Globus pallidus (tissue), 1 donor: ENCODE measurements around the gene ZNF784.

ENCODE experiments used
- DNase-seq: peaks from one replicate; pipeline ENCODE4 v3.0.0-alpha.2; 2015; ENCODE audit warnings: low spot score

ZNF784 gene

GRCh38 chr19:55643003-55643886 is 18.9 kb upstream of the ZNF784 start, which contains the start of gene ZNF581:
ZNF581 (plus strand) TSS chr19:55643649; CDS start chr19:55644572, 923 bp downstream.
- DNase-seq, result peak; percentile 58

GRCh38 chr19:55642153-55643002 is 18.0 kb upstream of the ZNF784 start:
- DNase-seq, result no peak

DNA sequence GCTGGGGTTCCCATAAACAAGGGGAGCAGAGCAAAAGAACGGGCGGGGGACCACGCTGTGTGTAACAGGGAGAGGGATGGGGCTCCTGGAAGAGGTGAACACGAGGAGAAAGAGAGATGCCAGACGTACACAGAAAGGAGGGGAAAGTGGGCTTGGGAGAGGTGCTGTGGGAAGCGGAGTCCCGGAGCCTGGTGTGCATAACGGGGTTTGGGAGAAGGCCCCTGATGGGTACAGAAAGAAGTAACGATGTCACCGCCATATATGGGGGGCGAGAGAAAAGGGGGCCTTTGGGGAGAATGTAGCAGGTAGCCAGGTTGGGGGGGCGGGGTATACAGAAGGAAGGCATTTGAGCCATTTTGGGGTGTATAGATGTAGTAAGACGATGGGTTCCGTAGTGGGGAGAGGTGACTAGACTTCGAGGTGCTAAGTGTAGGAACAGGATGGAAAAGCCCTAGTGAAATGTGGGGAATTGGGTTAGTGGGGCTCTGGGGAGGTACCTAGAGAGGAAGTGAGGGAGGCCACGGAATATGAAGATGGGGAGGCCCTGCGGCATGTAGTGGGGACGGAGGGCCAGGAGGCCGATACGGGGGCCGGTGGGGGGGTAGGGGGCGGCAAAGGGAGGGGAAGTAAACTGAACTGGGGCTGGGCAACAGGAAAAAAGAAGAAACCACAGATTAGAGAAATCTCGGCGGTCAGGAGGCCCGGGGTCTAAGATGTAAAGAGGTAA is 17.2 kb upstream of the ZNF784 start:
- no peak for DNase-seq

DNA sequence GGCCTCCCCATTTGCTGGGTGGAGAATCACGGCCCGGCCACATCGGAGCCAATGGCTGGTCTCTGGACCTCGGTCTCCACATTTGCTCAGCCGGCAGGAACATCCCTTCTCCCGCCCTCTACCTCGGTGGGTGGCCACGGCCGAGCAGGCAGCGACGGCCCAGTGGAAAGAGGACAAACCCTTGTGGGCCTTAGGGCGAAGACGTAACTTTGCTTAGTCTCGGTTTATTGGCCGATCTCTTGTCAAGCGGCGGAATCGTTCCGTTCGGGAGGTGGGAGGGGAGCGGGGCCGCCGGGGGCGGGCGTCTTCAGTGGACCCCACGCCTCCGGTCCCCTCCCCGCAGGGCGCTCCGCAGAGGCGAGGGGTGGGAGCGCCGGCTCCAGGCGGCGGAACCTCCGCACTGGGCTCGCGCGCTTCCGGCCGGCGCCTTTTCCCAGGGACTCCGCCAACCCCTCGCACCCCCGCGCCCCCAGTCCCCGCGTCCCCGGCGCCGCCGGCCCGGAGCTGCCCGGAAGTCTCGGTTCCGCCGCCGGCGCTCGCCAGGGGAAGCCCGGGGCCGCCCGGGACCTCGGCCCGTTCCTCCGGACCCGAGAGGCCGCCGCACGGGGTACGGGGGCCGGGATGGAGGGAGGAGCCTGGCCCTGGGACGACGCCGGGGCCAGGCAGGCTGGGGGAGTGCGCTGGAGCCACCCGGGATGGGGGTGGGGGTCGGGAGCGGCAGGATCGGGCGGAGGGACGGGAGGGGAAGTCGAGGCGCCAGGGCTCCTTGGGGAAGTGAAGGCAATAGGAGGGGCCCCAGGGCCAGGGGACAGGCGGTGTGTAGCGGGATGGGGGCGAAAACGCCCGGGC is 16.4 kb upstream of the ZNF784 start, which contains the start of gene ZNF580:
Gene ZNF580, plus strand, starts transcription at position 426 of the 849 bp plus-strand sequence. CDS start 1,507 bp downstream, outside the sequence.
- peak; percentile 48 for DNase-seq

DNA sequence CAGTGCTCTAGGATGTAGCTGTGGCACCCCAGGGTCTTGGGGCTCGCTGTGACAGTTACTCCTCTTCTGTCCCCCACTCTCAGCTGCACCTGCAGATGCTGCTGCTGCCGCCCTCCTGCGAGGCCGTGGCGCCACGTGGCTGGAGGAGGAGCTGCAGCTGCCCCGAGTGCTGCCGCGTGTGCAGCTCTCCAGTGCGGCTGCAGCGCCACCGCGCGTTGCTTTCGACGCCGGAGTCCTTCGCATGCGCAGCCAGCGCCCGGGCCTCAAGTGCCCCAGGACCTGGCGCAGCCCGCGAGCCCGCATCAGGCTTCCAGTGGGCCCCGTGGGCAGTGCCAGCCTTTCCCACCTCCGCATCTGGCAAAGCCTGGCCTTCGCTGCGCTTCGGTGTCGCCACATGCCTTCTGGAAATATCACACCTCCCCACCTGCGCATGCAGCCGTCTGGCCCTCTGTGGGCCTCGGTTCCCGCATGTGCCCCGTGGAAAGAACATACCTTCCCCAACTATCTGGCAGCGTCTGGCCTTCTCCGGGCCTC is 15.7 kb upstream of the ZNF784 start:
- DNase-seq, result peak; percentile 46

DNA sequence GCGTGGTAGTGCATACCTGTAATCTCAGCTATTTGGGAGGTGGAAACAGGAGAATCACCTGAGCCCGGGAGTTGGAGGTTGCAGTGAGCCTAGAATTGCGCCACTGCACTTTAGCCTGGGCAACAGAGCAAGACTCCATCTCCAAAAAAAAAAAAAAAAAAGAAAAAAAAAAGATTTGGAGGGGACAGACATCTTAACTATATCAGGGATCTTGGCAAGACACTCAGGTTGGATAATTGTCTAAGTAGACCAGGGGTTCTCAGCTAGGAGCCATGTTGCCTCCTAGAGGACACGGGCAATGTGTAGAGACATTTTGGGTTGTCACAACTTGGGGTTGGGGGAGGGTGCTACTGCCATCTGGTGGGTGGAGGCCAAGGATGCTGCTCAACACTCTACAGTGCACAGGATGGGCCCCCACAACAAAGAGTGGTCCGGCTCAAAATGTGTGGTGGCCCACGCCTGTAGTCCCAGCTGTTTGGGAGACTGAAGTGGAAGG is 14.5 kb upstream of the ZNF784 start:
- no peak for DNase-seq

DNA sequence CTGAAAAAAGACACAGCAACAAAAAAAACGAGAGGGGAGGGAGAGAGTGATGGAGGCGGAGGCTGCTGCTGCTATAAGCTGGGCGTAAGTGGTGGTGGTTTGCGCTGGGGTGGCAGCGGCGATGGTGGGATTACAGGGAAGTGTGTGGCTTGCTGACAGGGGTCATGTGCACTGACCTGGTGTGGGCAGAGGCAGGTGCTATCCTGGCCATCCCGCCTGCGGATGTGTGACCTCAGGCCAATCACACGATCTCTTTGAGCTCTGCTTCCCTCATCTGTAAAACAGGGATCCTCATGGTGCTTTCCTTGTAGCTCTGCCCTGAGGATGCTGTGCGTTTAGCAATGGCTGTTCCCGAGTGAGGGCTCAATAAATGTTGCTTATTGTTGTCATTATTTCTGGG is 13.2 kb upstream of the ZNF784 start:
- DNase-seq, result no peak

DNA sequence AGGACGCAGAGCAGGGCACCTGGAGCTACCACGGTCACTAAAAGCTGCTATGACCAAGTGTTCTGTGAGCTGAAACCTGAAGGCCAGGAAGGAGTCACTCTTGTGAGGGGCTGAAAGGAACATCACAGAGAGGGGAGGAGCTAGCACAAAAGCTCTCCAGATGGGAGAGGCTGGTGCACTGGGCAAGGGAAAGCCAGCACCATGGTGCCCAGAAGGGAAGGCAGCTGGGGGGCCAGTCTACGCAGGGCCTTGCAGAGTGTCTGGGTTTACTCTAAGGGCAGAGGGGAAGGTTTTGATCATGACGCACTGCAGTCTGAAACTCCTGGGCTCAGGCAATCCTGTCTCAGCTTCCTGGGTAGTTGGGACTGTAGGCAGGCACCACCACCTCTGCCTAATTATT is 12.4 kb upstream of the ZNF784 start:
- DNase-seq, result no peak

DNA sequence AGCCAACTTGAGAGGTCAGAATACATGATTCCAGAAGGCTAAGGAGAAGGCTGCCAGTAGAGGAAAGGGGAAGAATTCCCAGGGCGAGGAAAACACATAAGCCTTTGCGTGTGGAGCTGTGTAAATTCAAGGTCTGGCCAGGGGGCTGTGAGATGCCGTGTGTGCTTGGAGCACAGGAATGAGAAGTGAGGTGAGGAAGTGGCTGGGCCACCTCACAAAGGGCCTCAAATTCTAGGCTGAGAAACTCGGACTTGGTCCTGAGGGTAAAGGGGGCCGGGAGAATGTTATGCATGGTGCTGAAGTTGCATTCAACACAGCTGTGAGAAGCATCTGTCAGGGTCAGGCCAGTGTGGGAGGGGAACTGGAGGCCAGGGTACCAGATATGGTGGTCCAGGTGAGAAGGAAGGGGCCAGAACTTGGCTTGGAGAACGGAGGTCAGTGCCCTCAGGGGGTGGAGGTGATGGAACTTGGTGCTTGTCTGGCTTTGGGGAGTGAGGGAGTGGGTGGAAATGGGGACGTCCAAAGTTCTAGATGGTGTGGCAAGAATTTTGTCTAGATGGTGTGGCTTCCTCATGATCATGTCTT is 11.6 kb upstream of the ZNF784 start:
- no peak for DNase-seq

GRCh38 chr19:55635334-55635717 is 11.0 kb upstream of the ZNF784 start:
- no peak for DNase-seq

- no peak for DNase-seq
Measured at GRCh38 chr19:55633861-55634260, 9.5 kb upstream of the ZNF784 start.

DNA sequence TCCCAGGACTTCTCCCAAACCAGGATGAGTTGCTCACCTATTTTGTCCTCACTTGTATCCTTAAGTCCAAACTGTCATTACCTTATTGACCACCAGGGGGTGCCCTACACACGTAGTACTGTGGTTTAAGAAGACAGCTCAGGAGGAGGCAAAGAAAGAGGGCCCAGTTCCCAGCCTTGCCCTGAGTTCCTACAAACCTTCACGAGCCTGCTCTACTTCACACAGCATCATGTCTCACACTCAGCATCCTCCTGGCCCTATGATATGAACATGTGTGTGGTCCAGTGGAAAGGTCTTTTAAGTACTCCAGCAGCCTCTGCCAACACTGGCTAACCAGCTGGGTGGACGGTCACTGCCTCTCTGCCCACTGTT is 8.1 kb upstream of the ZNF784 start:
- peak; percentile 90 for DNase-seq

GRCh38 chr19:55626350-55626749 is 2.0 kb upstream of the ZNF784 start:
- no peak for DNase-seq

GRCh38 chr19:55625004-55625326 is 599 bp upstream of the ZNF784 start:
- no peak for DNase-seq

GRCh38 chr19:55623561-55623960 is 805 bp downstream of the ZNF784 start:
- no peak for DNase-seq

GRCh38 chr19:55623130-55623529 is 1.2 kb downstream of the ZNF784 start:
- no peak for DNase-seq

GRCh38 chr19:55622242-55622969 is 2.0 kb downstream of the ZNF784 start:
- DNase-seq, result no peak

DNA sequence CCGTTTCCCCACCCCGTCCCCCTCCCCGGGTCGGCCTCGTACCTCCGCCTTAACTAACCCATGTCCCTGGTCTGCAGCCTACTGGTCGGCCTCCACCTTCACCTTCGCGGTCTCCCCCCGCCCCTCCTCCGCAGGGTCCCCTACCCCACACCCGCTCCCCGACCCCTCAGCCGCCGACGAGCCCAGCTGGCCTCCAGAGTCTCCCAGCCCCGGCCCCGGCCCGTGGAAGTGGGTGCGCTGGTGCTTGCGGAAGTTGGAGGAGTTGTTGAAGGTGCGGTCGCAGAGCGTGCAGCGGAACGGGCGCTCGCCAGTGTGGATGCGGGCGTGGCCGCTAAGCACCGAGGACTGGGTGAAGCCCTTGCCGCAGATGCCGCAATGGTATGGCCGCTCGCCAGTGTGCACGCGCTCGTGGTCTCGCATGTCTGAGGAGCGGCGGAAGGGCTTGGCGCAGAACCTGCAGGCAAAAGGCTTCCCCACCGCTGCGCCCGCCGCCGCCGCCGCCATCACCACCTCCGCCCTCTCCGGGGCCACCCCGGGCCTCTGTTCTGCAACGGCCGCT is 2.6 kb downstream of the ZNF784 start:
- DNase-seq, result no peak

GRCh38 chr19:55621205-55621672 is 3.1 kb downstream of the ZNF784 start:
- no peak for DNase-seq
